Activated naive CD8-positive, alpha-beta T cell (primary cell): ENCODE data around the gene EIF3K.

Source experiments
- H3K27ac Mint-ChIP-seq: one replicate; pipeline ENCODE4 v1.8.0; 2021; ENCODE audit warnings: mixed read lengths
- H3K27me3 Mint-ChIP-seq: one replicate; pipeline ENCODE4 v1.8.0; 2021; ENCODE audit warnings: mixed read lengths
- H3K36me3 Mint-ChIP-seq: one replicate; pipeline ENCODE4 v1.8.0; 2021; ENCODE audit warnings: mixed read lengths
- H3K4me1 Mint-ChIP-seq: one replicate; pipeline ENCODE4 v1.8.0; 2021; ENCODE audit warnings: low read depth, mixed read lengths
- H3K4me3 Mint-ChIP-seq: one replicate; pipeline ENCODE4 v1.8.0; 2021; ENCODE audit warnings: mild to moderate bottlenecking, mixed read lengths
- H3K9me3 Mint-ChIP-seq: one replicate; pipeline ENCODE4 v1.8.0; 2021; ENCODE audit warnings: low read depth, mixed read lengths

Gene EIF3K

DNA sequence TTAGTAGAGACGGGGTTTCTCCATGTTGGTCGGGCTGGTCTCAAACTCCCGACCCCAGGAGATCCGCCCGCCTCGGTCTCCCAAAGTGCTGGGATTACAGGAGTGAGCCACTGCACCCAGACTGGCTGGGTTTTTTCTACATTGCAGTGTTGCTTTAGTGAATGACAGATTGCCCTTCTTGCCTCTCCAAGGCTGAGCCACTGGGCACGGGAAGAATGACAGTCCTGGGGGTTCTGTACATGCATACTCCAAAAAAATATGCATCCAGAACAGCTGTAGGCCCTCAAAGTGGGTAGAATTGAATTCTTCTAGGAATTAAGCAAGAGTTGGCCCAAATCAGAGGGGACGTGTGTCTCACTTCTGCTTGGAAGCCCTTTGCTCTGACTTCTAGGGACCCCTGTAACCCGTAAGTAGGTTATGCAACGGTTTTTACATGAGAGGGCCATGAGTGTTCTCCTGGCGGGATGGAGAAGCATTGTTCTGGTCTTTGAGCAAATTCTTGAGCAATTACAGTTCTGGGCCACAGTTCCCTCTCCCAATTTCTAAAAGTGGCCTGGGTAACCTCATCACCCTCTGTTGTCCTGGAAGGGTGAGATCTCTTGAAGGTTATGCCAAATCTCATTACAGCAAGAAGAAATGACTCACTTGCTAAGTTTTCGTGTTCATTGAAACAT is 32.1 kb downstream of the EIF3K start:
- H3K27me3 Mint-ChIP-seq, result peaks cover 20% of the 10 kb centered on the region

GRCh38 chr19:38653028-38653571 is 34.1 kb downstream of the EIF3K start:
- no peaks in the 10 kb centered on the region for H3K9me3 Mint-ChIP-seq
- H3K27ac Mint-ChIP-seq, result no peak overlapping the region
- H3K4me3 Mint-ChIP-seq, result no peak overlapping the region
- H3K4me1 Mint-ChIP-seq, result peaks cover 63% of the 10 kb centered on the region
- peaks cover 23% of the 10 kb centered on the region for H3K27me3 Mint-ChIP-seq
- H3K36me3 Mint-ChIP-seq, result peaks cover 14% of the 10 kb centered on the region

More for the DNA sequence above, 32.1 kb downstream of the EIF3K start:
- H3K4me1 Mint-ChIP-seq, result peaks cover 48% of the 10 kb centered on the region
- no peak overlapping the region for H3K4me3 Mint-ChIP-seq
- H3K27ac Mint-ChIP-seq, result no peak overlapping the region
- H3K9me3 Mint-ChIP-seq, result no peaks in the 10 kb centered on the region
- H3K36me3 Mint-ChIP-seq, result peaks cover 14% of the 10 kb centered on the region

DNA sequence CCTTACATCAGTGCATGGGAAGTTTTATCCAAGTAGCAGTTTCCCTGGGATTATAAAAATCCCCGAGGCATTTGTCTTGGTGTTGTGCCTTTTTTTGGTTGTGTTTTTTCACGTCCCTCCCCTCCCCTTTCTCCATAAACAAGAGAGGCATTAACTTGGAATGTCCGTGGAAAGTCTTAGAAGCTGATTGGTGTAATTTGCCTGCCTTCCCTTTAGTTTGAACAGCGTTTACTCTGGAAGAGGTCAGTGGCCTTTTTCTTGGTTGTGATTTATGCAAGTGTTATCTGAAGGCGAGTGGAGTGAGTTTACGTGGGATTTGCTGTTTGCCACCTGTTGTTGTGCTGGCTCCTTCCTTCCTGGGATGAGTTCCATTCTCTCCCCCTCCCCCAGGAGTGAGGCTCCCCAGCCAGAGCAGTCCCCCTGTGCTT is 35.7 kb downstream of the EIF3K start:
- Mint-ChIP-seq H3K27ac (no peak overlapping the region), H3K4me1 (peaks cover 53% of the 10 kb centered on the region), H3K27me3 (peaks cover 13% of the 10 kb centered on the region), H3K4me3 (peak overlapping the region; percentile 27), H3K9me3 (no peaks in the 10 kb centered on the region), H3K36me3 (peaks cover 11% of the 10 kb centered on the region)

- peaks cover 10% of the 10 kb centered on the region for H3K27me3 Mint-ChIP-seq
- peaks cover 11% of the 10 kb centered on the region for H3K36me3 Mint-ChIP-seq
- H3K4me1 Mint-ChIP-seq, result peaks cover 48% of the 10 kb centered on the region
- peak overlapping the region; percentile 86 for H3K27ac Mint-ChIP-seq
- H3K4me3 Mint-ChIP-seq, result peak overlapping the region; percentile 77
- no peaks in the 10 kb centered on the region for H3K9me3 Mint-ChIP-seq
These were observed 36.3 kb downstream of the EIF3K start for GRCh38 chr19:38655148-38655824.

GRCh38 chr19:38656171-38656981 is 37.4 kb downstream of the EIF3K start:
- Mint-ChIP-seq H3K27me3 (peaks cover 9% of the 10 kb centered on the region), H3K4me3 (peak overlapping the region; percentile 77), H3K36me3 (peaks cover 15% of the 10 kb centered on the region), H3K4me1 (peaks cover 49% of the 10 kb centered on the region), H3K9me3 (no peaks in the 10 kb centered on the region), H3K27ac (peak overlapping the region; percentile 86)

GRCh38 chr19:38657633-38658222 is 38.7 kb downstream of the EIF3K start:
- H3K4me3 Mint-ChIP-seq, result peak overlapping the region; percentile 60
- peak overlapping the region; percentile 28 for H3K27ac Mint-ChIP-seq
- no peaks in the 10 kb centered on the region for H3K9me3 Mint-ChIP-seq
- peaks cover 51% of the 10 kb centered on the region for H3K4me1 Mint-ChIP-seq
- H3K36me3 Mint-ChIP-seq, result peaks cover 19% of the 10 kb centered on the region
- H3K27me3 Mint-ChIP-seq, result peaks cover 13% of the 10 kb centered on the region

DNA sequence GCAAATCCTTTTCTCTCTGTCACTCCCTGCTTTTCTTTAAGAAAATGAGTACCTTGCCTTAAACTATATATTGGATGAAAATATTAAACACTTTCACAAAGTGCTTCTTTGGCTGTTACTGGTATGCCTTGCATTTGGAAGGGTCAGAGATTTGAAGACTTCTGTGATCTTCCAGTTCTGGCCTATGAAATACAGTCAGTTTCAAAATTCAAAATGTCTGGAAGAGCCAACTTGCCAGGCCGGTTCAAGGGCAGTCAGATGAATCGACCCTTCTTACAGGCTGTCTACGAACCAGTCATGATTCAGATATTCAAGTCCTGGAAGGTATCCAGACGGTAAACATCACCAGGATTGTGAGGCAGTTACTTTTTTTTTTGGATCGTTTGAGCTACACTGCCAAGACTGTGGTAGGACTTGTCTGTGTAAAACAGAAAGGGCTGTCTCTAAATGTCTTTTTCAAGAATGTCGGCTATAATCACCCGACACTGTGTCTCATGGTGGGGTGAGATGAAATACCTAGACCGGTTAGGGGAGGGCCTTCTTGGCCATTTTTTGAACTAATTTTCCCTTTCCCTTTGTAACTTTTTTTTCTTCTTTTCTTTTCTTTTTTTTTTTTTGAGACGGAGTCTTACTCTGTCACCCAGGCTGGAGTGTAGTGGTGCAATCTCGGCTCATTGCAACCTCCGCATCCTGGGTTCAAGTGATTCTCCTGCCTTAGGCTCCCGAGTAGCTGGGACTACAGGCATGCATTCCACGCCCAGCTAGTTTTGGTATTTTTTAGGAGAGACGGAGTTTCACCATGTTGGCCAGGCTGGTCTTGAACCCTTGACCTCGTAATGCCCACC is 39.7 kb downstream of the EIF3K start:
- Mint-ChIP-seq H3K36me3 (peaks cover 15% of the 10 kb centered on the region), H3K27me3 (peaks cover 10% of the 10 kb centered on the region), H3K9me3 (no peaks in the 10 kb centered on the region), H3K4me3 (no peak overlapping the region), H3K4me1 (peaks cover 52% of the 10 kb centered on the region), H3K27ac (no peak overlapping the region)

DNA sequence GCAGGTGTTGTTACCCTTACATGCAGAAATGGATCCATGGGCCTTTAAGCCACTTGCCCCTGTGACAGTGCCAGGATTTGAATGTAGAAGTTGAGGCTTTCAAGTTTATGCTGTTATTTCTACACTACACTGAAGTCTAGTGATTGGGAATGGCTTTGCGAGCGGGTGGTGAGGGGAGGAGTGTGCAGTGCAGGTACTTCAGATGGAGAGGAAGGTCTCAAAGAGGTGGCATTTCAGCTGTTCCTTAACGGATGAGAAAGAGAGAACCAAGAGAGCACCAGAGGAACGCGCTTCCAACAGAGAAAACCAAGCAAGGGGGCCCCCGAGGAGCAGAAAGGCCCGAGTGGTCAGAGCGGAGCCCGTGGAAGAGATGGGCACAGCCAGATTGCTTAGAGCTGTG is 41.7 kb downstream of the EIF3K start:
- Mint-ChIP-seq H3K4me3 (no peak overlapping the region), H3K27me3 (peaks cover 8% of the 10 kb centered on the region), H3K36me3 (peaks cover 11% of the 10 kb centered on the region), H3K9me3 (no peaks in the 10 kb centered on the region), H3K27ac (no peak overlapping the region), H3K4me1 (peaks cover 47% of the 10 kb centered on the region)

- H3K4me3 Mint-ChIP-seq, result no peak overlapping the region
- H3K4me1 Mint-ChIP-seq, result peaks cover 47% of the 10 kb centered on the region
These were observed 42.1 kb downstream of the EIF3K start for GRCh38 chr19:38661136-38661535.

GRCh38 chr19:38661996-38662395 is 43.0 kb downstream of the EIF3K start:
- H3K4me3 Mint-ChIP-seq, result no peak overlapping the region
- peaks cover 11% of the 10 kb centered on the region for H3K36me3 Mint-ChIP-seq
- H3K4me1 Mint-ChIP-seq, result peaks cover 48% of the 10 kb centered on the region
- no peaks in the 10 kb centered on the region for H3K9me3 Mint-ChIP-seq
- no peak overlapping the region for H3K27ac Mint-ChIP-seq
- peaks cover 8% of the 10 kb centered on the region for H3K27me3 Mint-ChIP-seq

More at GRCh38 chr19:38661136-38661535, 42.1 kb downstream of the EIF3K start:
- Mint-ChIP-seq H3K36me3 (peaks cover 11% of the 10 kb centered on the region), H3K27ac (no peak overlapping the region), H3K27me3 (peaks cover 8% of the 10 kb centered on the region), H3K9me3 (no peaks in the 10 kb centered on the region)

DNA sequence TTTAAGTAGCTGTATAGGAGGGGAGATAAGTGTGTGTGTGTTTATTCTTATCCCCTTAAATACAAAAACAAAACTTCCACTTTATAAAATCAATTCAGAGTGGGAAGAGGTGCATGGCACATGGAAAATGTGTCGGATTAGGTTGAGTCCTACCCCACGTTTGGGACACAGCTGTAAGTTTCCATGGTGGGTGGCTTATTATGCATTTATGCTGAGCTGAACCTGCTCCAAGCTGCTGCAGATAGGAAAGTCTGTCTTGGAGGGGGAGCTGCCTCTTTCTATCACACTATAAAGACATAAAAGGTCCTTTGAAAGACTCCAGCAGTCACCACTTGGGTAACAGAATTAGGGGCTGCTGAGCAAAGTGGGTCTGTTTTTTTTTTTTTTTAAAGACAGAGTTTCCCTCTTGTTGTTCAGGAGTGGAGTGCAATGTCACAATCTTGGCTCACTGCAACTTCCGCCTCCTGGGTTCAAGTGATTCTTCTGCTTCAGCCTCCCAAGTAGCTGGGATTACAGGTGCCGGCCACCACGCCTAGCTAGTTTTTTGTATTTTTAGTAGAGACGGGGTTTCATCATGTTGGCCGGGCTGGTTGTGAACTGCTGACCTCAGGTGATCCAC is 43.7 kb downstream of the EIF3K start:
- Mint-ChIP-seq H3K9me3 (no peaks in the 10 kb centered on the region), H3K4me3 (no peak overlapping the region), H3K27ac (no peak overlapping the region), H3K36me3 (peaks cover 11% of the 10 kb centered on the region), H3K4me1 (peaks cover 48% of the 10 kb centered on the region), H3K27me3 (peaks cover 8% of the 10 kb centered on the region)

GRCh38 chr19:38663156-38663651 is 44.2 kb downstream of the EIF3K start:
- peaks cover 6% of the 10 kb centered on the region for H3K27me3 Mint-ChIP-seq
- no peak overlapping the region for H3K4me3 Mint-ChIP-seq
- H3K4me1 Mint-ChIP-seq, result peaks cover 48% of the 10 kb centered on the region
- no peak overlapping the region for H3K27ac Mint-ChIP-seq
- H3K36me3 Mint-ChIP-seq, result peaks cover 11% of the 10 kb centered on the region
- no peaks in the 10 kb centered on the region for H3K9me3 Mint-ChIP-seq

DNA sequence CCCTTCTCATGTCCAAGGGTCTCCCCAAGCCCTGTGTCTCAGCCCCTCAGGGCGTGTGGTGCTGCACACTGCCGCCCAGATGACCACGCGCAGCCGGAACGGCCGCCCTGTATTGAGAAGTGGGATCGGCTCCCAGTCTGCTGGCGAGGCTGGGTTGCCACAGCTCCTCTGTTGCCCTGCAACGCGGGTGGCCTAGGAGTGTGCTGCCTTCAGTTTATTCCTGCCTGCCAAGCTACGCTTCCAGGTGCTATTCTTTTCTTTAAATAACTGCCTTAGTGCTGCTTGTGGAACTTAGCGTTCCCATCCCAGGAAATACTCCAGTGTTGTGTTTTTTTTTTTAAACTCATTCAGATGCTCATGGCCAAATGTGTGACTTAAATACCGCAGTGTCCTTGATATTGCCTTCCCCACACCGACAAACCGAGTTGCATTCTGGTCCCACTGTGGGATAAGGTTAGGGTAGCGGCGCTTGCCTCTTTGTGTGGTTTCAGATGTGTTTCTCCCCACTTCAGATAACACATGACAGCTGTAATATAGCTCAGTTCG is 45.0 kb downstream of the EIF3K start:
- Mint-ChIP-seq H3K27me3 (peaks cover 6% of the 10 kb centered on the region), H3K4me3 (no peak overlapping the region), H3K4me1 (peaks cover 52% of the 10 kb centered on the region), H3K27ac (no peak overlapping the region), H3K36me3 (peaks cover 11% of the 10 kb centered on the region), H3K9me3 (no peaks in the 10 kb centered on the region)
